Measurements from ENCODE around the gene CNNM4.

DNA sequence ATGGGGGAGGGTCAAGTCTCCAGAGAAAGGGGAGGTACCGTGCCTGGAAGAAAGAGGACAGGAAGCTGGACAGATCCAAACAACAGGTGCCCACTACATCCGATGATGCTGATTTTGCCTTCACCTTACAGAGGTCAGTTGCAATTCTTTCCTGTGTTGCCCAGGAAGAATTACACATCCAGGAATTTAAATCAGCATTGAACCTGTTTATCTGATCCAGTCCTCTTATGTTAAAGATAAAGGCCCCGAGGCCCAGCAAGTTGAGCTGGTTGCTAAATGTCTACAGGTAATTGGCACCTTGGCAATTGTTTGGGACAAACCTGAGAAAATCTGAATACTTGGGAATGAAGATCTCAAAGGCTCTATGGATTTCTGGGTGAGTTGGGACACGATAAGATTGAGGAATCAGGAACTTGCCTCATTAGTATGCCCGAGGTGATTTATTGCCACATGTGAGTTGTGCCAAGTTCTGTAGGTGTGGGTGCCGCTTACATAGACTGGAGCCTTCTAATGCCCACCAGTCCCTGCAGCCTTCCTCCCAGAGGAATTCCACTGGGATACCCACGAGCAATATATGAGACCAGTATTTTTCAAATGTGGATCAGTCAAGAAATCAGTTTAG lies 6.9 kb upstream of the CNNM4 start:
- no peak for TF ChIP-seq ARNTL (CRISPR knock-in tag; IDR thresholded peaks at IDR 0.05; ENCODE audit: borderline replicate concordance, low read depth)
- TF ChIP-seq ZNF8 (CRISPR knock-in tag; IDR thresholded peaks at IDR 0.05), result no peak

Data from SK-N-SH treated with all-trans-retinoic acid at 6 μM for 48 hours (cell line).